Measurements from ENCODE around the gene CERK.
"Not testable (repeated sequence)": the region's sequence is repeated elsewhere in the genome, so short reads cannot be mapped to it uniquely, and the experiment has no call there.

Gene CERK

DNA sequence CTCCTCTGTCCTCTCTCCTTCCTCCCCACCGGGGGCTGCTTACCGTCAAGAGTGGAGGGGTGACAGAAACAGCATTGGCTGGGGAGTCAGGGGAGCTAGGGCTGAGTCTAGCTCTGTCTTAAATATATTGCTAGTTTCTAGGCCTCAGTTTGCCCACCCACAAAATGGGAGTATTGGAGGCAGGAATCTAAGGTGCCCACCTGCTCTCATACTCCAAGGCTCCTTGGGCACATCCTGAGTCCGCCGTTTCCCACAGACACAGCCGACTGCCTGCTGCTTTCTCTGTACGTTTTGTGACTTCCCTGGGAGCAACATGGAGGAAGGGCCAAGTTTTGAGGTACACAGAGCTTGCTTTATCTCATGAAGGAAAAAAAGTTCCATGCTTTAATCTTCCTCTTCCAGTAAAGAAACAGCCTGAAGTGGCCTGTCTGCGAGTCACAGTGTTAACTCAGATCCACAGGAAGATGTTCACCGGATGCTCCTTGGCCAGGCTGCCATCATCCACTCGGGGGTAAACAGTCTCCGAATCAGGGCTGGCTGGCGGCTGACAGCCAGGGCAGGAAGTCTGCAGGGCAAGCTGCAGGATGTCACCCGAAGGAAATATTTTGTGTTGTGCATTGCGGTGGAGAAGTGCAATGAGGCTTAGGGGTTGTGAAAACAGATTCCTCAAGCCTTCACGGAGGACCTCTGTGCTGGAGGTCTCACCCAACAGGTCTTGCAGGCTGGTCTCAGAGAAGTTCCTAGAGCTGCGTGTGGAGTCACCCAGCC lies 11.0 kb upstream of the CERK start:
- peak; percentile 68 for DNase-seq (ENCODE audit: low spot score)

DNA sequence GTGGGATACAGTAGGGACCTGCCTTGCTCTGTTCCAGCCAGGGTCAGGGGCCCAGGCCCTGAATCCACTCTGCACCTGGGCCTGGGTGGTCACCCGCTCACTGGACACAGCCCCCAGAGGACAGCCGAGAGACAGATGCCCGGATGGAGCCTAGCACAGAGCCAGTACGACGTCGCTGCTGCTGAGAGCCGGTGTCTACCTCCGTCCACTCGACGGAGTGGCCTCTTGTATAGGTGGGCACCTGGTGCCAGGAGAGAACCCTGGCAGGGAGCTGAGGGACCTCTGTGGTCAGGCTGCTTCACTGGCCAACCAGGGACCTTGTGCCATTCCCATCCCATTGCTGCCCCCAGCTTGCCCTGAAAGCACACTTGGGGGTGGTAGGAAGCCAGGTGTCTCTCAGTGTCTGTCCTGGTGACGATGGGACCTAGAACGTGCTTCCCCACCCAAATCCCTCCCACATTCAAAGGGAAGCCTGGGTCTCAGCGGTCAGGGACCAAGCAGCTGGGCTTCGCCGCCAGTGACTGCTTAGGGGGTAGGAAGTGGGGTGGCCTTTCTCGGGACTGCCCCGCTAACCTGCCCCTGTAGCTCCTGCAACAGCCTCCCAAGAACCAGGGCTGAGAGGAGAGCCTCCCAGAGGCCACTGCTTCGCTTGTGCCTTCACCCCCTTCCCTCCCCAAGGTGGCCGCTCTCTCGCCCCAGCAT lies 10.3 kb upstream of the CERK start:
- DNase-seq (ENCODE audit: low spot score): no peak

DNA sequence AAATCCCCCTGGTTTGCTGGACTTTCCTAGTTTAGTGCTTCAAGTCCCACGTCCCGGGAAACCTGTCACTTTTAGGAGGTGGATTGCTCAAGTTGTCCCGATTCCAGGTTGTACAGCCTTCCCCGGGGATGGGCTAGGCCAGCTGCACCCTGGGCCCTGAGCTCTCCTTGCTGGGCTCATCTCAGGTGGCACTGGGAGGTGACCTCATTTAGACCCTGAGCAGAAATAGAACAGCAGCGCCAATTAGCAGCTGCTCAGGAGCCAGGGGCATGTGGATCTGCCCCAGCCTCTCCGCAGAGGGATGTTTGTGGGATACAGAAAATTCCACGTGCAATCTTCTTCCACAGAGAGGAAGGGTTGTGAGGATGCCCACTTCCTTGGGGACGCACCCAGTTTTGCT lies 9.6 kb upstream of the CERK start:
- no peak for DNase-seq (ENCODE audit: low spot score)

- no peak for DNase-seq (ENCODE audit: low spot score)
Observed at GRCh38 chr22:46746620-46747019, 8.6 kb upstream of the CERK start.

- DNase-seq (ENCODE audit: low spot score): no peak
Observed at GRCh38 chr22:46746192-46746591, 8.1 kb upstream of the CERK start.

GRCh38 chr22:46744581-46744980 lies 6.5 kb upstream of the CERK start:
- no peak for DNase-seq (ENCODE audit: low spot score)

- DNase-seq (ENCODE audit: low spot score): no peak
Observed at GRCh38 chr22:46742576-46743221, 4.6 kb upstream of the CERK start.

- DNase-seq (ENCODE audit: low spot score): no peak
Observed at GRCh38 chr22:46741974-46742519, 4.0 kb upstream of the CERK start.

- DNase-seq (ENCODE audit: low spot score): no peak
Observed at GRCh38 chr22:46740910-46741780, 3.1 kb upstream of the CERK start.

- peak; percentile 77 for DNase-seq (ENCODE audit: low spot score)
Observed at GRCh38 chr22:46739094-46739870, 1.2 kb upstream of the CERK start.

- no peak for DNase-seq (ENCODE audit: low spot score)
Observed at GRCh38 chr22:46738647-46739093, 618 bp upstream of the CERK start.

- peak; percentile 38 for DNase-seq (ENCODE audit: low spot score)
Observed at GRCh38 chr22:46737105-46737975, 712 bp downstream of the CERK start.

GRCh38 chr22:46736705-46737104 lies 1.3 kb downstream of the CERK start:
- DNase-seq (ENCODE audit: low spot score): no peak

- DNase-seq (ENCODE audit: low spot score): no peak
Observed at GRCh38 chr22:46735747-46736608, 2.1 kb downstream of the CERK start.

DNA sequence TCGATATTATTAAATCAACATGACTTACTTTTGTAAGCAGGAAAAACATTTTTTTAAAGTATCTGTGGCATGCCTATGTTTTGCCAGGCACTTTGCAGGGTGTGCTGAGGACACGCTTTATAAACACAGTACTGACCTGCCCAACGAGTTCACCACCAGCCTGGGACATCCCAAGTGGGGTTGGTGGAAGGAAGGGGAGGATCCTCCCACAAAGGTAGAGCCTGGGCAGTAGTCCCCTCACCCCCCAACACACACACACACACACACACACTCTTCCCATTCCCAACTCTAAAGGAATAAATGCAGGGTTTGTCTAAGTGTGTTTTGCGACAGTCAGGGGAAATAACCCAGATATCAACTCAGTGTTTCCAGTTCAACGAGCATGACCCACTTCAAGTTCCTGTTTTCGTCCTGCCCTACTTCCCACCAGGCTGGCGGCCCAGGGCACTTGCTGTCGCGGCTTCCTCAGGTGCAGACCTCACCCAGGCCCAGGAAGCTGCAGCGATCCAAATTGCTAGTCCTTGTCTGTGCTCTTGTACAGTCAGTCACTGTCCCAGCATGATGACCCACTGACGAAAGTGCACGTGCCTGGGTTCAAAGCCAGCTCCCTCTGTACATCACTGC lies 3.1 kb downstream of the CERK start:
- peak; percentile 76 for DNase-seq (ENCODE audit: low spot score)

DNA sequence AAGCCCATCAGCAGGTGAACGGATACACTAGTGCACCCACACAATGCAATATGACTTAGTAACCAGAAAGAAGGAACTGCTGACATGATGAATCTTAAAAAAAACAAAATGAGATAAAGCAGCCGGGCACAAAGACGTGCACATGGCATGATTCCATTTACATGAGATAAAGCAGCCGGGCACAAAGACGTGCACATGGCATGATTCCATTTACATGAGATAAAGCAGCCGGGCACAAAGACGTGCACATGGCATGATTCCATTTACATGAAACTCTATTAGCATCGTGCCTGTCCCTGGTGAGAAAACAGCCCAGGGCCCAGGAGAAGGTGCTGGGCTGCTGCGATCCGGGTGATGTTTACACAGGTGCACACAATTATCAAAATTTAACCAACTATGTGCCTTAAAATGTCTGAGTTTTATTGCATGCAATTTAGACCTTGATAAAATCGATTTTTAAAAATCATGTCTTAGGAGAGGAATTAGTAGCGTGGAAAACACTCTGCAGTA lies 3.8 kb downstream of the CERK start:
- DNase-seq (ENCODE audit: low spot score): not testable (repeated sequence)

DNA sequence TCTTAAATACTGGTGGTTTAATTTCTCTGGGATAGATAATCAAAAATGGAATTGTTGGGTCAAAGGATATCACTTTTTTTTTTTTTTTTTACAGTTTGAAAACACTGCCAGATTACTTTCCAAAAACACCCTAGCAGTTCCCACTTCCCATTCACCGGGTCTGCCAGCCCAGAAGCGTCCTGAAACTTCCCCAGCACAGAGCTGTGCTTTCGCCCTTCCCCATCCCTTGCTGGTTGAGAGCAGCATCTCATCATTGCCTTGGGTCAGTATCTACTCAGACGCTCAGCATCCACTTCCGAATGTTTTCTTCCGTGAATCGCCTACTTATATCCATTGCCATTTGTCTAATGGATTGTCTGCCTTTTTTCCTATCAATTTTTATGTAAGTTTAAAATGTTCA lies 5.5 kb downstream of the CERK start:
- DNase-seq (ENCODE audit: low spot score): no peak

DNA sequence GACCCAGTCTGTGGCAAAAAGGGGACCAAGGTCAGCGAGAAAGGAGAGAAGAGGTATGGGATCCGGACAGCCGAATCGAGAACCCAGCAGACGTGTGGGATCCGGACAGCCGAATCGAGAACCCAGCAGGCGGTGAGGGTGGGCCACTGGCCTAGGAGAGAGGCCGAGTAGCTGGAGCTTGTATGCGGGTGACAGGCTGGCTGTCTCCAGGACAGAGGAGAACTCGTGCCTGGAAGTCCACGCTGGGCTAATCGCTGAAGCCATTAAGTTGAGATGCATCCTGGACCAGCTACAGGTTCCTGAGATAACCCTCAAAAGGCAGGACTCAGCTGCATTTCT lies 6.0 kb downstream of the CERK start:
- DNase-seq (ENCODE audit: low spot score): no peak

Data from CD4-positive, alpha-beta T cell treated with Interleukin-2 at 100 ng/mL for 4 hours (primary cell).